ENCODE results near the gene RIMBP2.

RIMBP2 gene

DNA sequence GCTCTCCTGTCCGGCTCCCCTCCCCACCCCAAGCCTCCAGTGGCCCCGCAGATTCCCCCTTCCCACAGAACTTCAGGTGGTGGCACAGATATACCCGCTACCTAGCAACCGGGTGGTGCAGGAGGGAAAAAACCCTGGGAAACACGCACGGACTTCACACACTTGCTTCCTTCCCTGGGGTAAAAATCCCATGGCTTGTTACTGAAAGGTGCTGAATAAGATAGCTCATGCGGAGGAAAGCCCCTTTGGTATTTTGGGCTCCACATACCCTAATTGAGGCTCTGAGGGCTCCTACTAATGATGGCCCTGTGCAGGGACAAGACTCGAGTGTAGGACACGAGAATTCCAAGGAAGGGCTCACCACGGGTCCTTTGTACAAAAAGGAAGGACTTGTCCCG, 869 bp upstream of the RIMBP2 start:
- no peak overlapping the region for H3K4me3 ChIP-seq (replicated peaks; ENCODE audit: low read depth, low read length)
- TF ChIP-seq, protein P1, sequence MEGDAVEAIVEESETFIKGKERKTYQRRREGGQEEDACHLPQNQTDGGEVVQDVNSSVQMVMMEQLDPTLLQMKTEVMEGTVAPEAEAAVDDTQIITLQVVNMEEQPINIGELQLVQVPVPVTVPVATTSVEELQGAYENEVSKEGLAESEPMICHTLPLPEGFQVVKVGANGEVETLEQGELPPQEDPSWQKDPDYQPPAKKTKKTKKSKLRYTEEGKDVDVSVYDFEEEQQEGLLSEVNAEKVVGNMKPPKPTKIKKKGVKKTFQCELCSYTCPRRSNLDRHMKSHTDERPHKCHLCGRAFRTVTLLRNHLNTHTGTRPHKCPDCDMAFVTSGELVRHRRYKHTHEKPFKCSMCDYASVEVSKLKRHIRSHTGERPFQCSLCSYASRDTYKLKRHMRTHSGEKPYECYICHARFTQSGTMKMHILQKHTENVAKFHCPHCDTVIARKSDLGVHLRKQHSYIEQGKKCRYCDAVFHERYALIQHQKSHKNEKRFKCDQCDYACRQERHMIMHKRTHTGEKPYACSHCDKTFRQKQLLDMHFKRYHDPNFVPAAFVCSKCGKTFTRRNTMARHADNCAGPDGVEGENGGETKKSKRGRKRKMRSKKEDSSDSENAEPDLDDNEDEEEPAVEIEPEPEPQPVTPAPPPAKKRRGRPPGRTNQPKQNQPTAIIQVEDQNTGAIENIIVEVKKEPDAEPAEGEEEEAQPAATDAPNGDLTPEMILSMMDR (IDR thresholded peaks at IDR 0.05; ENCODE audit: low read depth, low read length, missing control alignments), result no peak
- no peak for DNase-seq (ENCODE audit: extremely low read depth, low read depth)

DNA sequence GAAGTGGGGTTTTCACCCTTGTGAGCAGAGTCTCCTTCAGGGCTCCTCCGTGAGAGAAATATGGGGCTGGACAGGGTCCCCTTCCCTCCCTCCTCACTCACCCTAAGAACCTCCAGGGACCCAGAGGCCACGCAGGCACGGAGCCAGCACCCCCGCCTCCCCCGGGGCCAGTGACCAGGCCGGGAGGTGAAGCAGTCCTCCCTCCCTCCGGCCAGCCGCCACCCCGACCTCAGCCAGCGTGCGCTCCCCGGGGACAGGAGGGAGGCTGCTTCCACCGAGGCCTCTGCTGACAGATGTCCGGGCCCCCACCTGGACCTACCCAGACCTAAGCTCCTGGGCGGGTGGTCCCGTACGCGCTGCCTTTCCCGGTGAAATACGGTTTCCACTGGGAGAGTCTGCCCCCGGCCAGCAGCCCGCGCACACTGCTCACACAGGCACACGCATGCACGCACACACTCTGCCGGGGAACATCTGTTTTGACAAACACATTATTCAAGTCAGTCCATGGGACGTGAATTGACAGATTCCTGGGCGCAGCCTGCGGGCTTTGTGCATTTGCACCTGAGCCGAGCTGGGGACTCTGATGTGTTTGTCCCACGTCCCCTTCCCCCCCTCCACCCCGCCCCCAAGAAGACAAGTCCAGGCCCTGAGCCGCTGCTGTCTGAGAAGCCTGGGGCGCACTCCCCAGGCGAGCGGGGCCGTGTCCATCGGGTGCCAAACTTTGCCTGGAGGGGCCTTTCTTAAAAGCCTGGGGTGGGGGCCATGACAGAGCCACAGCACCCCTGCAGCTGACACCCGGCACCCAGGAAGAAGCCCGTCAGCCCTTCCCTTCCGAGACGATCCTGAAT, 725 bp downstream of the RIMBP2 start:
- TF ChIP-seq, protein P1 (IDR thresholded peaks at IDR 0.05; ENCODE audit: low read depth, low read length, missing control alignments), result no peak
- no peak overlapping the region for H3K4me3 ChIP-seq (replicated peaks; ENCODE audit: low read depth, low read length)
- DNase-seq (ENCODE audit: extremely low read depth, low read depth), result no peak

DNA sequence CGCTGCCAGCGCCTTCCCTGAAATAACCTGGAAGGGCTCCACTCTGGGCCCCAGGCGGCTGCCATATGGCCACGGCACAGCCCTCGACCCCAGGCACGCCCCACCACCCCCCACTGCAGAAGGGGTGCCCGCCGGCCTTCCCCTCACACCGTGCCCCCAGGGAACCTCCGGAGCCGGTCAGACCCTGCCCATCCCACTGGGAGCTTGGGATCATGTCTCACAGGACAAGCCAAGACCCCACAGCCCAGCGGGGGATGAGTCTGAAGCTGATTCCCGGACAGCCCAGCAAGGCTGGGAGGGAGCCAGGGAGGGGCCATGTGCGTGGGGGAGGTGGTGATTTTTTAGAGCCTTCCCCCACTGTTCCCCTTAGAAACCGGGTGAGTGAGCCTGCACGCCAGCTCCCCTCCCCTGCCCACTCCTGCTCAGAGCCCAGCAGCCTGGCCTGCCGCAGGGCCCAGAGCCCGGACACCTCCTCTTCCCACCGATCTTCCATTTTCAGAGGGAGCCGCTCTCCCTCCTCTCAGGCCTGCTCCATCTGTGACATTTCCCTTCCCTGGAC, 1.4 kb downstream of the RIMBP2 start:
- TF ChIP-seq, protein P1 (IDR thresholded peaks at IDR 0.05; ENCODE audit: low read depth, low read length, missing control alignments), result no peak
- no peak overlapping the region for H3K4me3 ChIP-seq (replicated peaks; ENCODE audit: low read depth, low read length)
- DNase-seq (ENCODE audit: extremely low read depth, low read depth), result no peak

DNA sequence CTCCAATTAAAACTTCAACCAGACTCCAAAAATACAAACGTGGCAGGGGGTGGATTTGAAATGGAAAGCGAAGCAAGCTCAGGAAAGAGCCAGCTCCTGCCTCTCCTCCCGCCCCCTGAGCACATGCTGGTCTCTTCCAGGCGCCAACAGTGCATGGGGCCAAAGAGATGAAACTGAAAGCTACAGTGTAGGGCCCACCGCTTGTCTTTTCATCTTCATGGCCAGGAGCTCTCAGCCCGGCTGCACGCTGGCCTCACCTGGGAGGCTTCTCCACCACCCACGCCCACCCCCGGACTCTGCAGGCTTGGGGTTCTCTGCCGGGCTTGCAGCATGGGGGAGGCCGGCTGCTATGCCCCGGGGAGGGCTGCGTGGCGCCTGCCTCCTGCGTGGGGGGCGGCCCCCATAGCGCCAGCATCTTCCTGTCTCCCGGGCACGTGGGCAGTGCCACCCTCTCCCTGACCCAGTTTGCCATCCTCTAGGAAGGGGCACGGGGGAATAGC, 2.0 kb downstream of the RIMBP2 start:
- H3K4me3 ChIP-seq (replicated peaks; ENCODE audit: low read depth, low read length), result no peak overlapping the region
- TF ChIP-seq, protein P1 (IDR thresholded peaks at IDR 0.05; ENCODE audit: low read depth, low read length, missing control alignments), result no peak
- DNase-seq (ENCODE audit: extremely low read depth, low read depth), result no peak

DNA sequence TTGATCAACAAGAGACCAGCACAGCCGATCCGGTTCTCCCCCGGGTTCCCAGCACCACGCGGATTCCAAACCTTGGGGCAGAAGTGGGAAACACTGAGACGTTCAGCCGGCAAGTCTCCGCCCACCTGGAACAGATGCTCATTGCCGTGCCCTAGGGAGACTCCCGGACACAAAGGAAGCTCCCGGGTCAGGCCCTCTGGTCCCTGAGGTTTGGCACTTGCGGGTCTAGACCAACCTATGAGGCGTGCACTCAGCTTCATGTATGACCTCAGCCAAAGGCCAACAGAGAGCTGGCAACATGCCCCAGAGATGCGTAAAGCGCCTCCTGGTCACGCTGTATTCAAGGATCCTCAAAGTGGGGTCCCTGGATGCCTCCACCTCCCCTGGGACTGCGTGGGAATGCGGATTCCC, 2.5 kb downstream of the RIMBP2 start:
- DNase-seq (ENCODE audit: extremely low read depth, low read depth), result no peak
- no peak overlapping the region for H3K4me3 ChIP-seq (replicated peaks; ENCODE audit: low read depth, low read length)
- TF ChIP-seq, protein P1 (IDR thresholded peaks at IDR 0.05; ENCODE audit: low read depth, low read length, missing control alignments), result no peak

DNA sequence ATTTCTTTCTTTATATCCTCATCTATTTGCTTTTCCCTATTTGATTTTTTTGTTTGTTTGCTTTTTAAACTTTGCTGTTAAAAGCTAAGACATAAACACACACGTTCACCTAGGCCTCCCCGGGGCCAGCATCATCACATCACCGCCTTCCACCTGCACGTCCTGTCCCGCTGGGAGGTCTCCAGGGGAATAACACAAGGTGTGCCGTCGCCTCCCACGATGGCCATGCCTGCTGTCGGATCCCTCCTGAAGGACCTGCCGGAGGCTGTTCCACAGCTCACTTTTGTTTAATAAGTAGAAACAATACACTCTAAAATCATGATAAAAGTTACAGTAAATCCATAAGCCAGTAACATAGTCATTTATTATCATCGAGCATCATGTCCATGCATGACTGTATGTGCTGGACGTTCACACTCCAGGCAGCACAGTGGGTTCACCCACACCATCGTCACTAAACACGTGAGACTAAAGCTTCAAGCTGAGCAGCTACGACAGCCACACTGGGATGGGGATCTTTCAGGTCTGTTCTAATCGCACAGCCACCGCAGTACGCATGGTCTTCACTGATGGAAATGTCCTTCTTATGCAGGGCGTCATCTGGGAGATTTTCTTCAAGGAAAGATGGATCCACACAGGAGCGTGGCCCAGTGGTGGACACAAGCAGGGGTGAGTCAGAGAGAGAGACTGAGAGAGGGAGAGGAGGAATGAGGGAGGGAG, 3.6 kb downstream of the RIMBP2 start:
- DNase-seq (ENCODE audit: extremely low read depth, low read depth), result no peak
- TF ChIP-seq, protein P1 (IDR thresholded peaks at IDR 0.05; ENCODE audit: low read depth, low read length, missing control alignments), result no peak
- no peak overlapping the region for H3K4me3 ChIP-seq (replicated peaks; ENCODE audit: low read depth, low read length)

All from HFF-Myc (cell line).